ENCODE results near the gene HADHB.
"Not testable (repeated sequence)": the region's sequence is repeated elsewhere in the genome, so short reads cannot be mapped to it uniquely, and the experiment has no call there.

The HADHB gene

DNA sequence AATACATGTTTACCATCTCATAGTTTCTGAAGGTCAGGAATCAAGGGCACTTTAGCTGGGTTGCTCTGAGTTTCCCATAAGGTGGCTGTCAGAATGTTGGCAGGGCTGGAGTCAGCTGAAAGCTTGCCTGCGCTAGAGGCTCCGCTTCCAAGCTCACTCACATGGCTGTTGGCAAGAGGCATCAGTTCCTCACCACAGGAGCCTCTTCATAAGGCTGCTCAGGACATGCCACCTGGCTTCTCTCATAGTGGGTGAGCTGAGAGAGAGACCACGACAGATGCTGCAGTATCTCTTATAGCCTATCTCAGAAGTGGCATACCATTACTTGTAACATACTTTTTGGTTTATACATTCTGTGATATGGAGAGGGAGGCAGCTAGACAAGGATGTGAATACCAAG, 7.2 kb downstream of the HADHB start:
- Histone ChIP-seq H2AFZ (ENCODE audit: low read depth, low read length, severe bottlenecking) (no peak overlapping the region), H3K27me3 (ENCODE audit: low read length) (no peaks in the 10 kb centered on the region), H3K9me3 (ENCODE audit: insufficient read depth, low read length) (no peaks in the 10 kb centered on the region), H4K20me1 (ENCODE audit: low read depth, low read length) (no peaks in the 10 kb centered on the region), H3K79me2 (ENCODE audit: insufficient read depth, low read length) (peaks cover 64% of the 10 kb centered on the region), H3K4me2 (ENCODE audit: low read depth, low read length, poor library complexity, severe bottlenecking) (no peak overlapping the region), H3K4me3 (ENCODE audit: insufficient read depth, low read length, poor library complexity, severe bottlenecking) (no peak overlapping the region), H3K9me2 (replicated peaks; ENCODE audit: insufficient read depth, low read length) (no peaks in the 10 kb centered on the region), H3K9ac (ENCODE audit: low read length) (no peak overlapping the region), H3K27ac (ENCODE audit: low read depth, low read length) (no peak overlapping the region), H3F3A (ENCODE audit: insufficient read depth) (no peaks in the 10 kb centered on the region), H3K36me3 (ENCODE audit: low read length) (no peaks in the 10 kb centered on the region)
- TF ChIP-seq CTCF (IDR thresholded peaks at IDR 0.05; ENCODE audit: insufficient read depth, low read length, poor library complexity, severe bottlenecking) (no peak), EZH2phosphoT487 (conservative IDR thresholded peaks at IDR 0.05; ENCODE audit: low read length) (no peak)

GRCh38 chr2:26255759-26256384, 11.1 kb downstream of the HADHB start:
- no peaks in the 10 kb centered on the region for H3K36me3 ChIP-seq (ENCODE audit: low read length)
- H3K79me2 ChIP-seq (ENCODE audit: insufficient read depth, low read length), result peaks cover 26% of the 10 kb centered on the region
- TF ChIP-seq CTCF (IDR thresholded peaks at IDR 0.05; ENCODE audit: insufficient read depth, low read length, poor library complexity, severe bottlenecking) (no peak), EZH2phosphoT487 (conservative IDR thresholded peaks at IDR 0.05; ENCODE audit: low read length) (no peak)
- no peak overlapping the region for H3K9ac ChIP-seq (ENCODE audit: low read length)
- H3K27ac ChIP-seq (ENCODE audit: low read depth, low read length), result no peak overlapping the region
- no peaks in the 10 kb centered on the region for H3K27me3 ChIP-seq (ENCODE audit: low read length)
- no peaks in the 10 kb centered on the region for H3F3A ChIP-seq (ENCODE audit: insufficient read depth)
- H4K20me1 ChIP-seq (ENCODE audit: low read depth, low read length), result no peaks in the 10 kb centered on the region
- no peaks in the 10 kb centered on the region for H3K9me2 ChIP-seq (replicated peaks; ENCODE audit: insufficient read depth, low read length)
- H3K9me3 ChIP-seq (ENCODE audit: insufficient read depth, low read length), result no peaks in the 10 kb centered on the region
- H3K4me2 ChIP-seq (ENCODE audit: low read depth, low read length, poor library complexity, severe bottlenecking), result no peak overlapping the region
- H2AFZ ChIP-seq (ENCODE audit: low read depth, low read length, severe bottlenecking), result no peak overlapping the region
- H3K4me3 ChIP-seq (ENCODE audit: insufficient read depth, low read length, poor library complexity, severe bottlenecking), result no peak overlapping the region

DNA sequence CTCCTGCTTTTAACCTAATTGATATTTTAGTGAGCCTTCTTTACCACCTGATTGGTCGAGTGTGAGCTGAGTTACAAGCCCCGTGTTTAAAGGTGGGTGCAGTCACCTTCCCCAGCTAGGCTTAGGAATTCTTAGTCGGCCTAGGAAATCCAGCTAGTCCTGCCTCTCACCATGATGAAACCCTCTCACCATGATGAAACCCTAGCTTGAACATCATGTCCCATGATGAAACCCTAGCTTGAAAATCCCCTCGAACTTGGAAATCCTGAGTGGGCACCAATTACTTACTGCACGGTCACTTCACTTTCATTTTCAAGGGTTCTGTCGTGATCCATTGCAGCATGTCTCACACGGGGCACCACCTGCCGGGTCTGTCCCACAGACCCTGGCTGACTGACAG, 14.1 kb downstream of the HADHB start:
- not testable (repeated sequence) for H3K79me2 ChIP-seq (ENCODE audit: insufficient read depth, low read length); H3K9ac ChIP-seq (ENCODE audit: low read length); H3K4me3 ChIP-seq (ENCODE audit: insufficient read depth, low read length, poor library complexity, severe bottlenecking); H3K9me2 ChIP-seq (replicated peaks; ENCODE audit: insufficient read depth, low read length); H3F3A ChIP-seq (ENCODE audit: insufficient read depth); H3K4me2 ChIP-seq (ENCODE audit: low read depth, low read length, poor library complexity, severe bottlenecking); H3K27ac ChIP-seq (ENCODE audit: low read depth, low read length); H4K20me1 ChIP-seq (ENCODE audit: low read depth, low read length); H3K36me3 ChIP-seq (ENCODE audit: low read length); H3K9me3 ChIP-seq (ENCODE audit: insufficient read depth, low read length); H3K27me3 ChIP-seq (ENCODE audit: low read length); H2AFZ ChIP-seq (ENCODE audit: low read depth, low read length, severe bottlenecking)

DNA sequence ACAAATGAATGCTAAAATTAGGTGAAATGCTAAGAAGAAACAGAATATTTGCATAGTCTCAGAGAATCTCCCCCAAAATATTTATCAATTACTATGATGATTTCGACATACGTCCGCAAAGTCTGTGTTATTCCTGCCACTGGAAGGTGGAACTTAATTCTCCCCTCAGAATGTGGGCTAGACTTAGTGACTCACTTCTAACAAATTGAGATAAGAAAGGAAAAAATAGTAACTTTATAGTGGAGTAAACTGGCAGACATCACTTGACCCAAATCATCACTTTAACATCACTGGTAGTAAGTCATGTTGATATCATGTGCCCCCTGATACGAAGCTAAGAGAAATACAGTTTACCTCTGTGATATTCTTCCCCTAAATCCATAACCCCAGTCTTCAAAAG, 23.5 kb downstream of the HADHB start:
- no peak overlapping the region for H3K27ac ChIP-seq (ENCODE audit: low read depth, low read length)
- no peaks in the 10 kb centered on the region for H3K9me3 ChIP-seq (ENCODE audit: insufficient read depth, low read length)
- H3K4me2 ChIP-seq (ENCODE audit: low read depth, low read length, poor library complexity, severe bottlenecking), result no peak overlapping the region
- H4K20me1 ChIP-seq (ENCODE audit: low read depth, low read length), result no peaks in the 10 kb centered on the region
- no peaks in the 10 kb centered on the region for H3K36me3 ChIP-seq (ENCODE audit: low read length)
- no peaks in the 10 kb centered on the region for H3K9me2 ChIP-seq (replicated peaks; ENCODE audit: insufficient read depth, low read length)
- H3K4me3 ChIP-seq (ENCODE audit: insufficient read depth, low read length, poor library complexity, severe bottlenecking), result no peak overlapping the region
- H3K27me3 ChIP-seq (ENCODE audit: low read length), result no peaks in the 10 kb centered on the region
- no peaks in the 10 kb centered on the region for H3K79me2 ChIP-seq (ENCODE audit: insufficient read depth, low read length)
- 0 out of 2 replicates have a peak, but pooled peaks cover 18% of the 10 kb centered on the region for H3F3A ChIP-seq (ENCODE audit: insufficient read depth)
- TF ChIP-seq CTCF (IDR thresholded peaks at IDR 0.05; ENCODE audit: insufficient read depth, low read length, poor library complexity, severe bottlenecking), result no peak
- TF ChIP-seq EZH2phosphoT487 (conservative IDR thresholded peaks at IDR 0.05; ENCODE audit: low read length), result no peak
- no peak overlapping the region for H3K9ac ChIP-seq (ENCODE audit: low read length)
- no peak overlapping the region for H2AFZ ChIP-seq (ENCODE audit: low read depth, low read length, severe bottlenecking)

GRCh38 chr2:26268670-26269385, 24.1 kb downstream of the HADHB start:
- H4K20me1 ChIP-seq (ENCODE audit: low read depth, low read length); H3K36me3 ChIP-seq (ENCODE audit: low read length); H3K9me3 ChIP-seq (ENCODE audit: insufficient read depth, low read length); H3K27me3 ChIP-seq (ENCODE audit: low read length); H3K4me3 ChIP-seq (ENCODE audit: insufficient read depth, low read length, poor library complexity, severe bottlenecking); H3K79me2 ChIP-seq (ENCODE audit: insufficient read depth, low read length); H3K9ac ChIP-seq (ENCODE audit: low read length); H2AFZ ChIP-seq (ENCODE audit: low read depth, low read length, severe bottlenecking); H3K9me2 ChIP-seq (replicated peaks; ENCODE audit: insufficient read depth, low read length): not testable (repeated sequence)
- Histone ChIP-seq H3F3A (ENCODE audit: insufficient read depth) (0 out of 2 replicates have a peak, but pooled peaks cover 20% of the 10 kb centered on the region), H3K27ac (ENCODE audit: low read depth, low read length) (peak overlapping the region; percentile 60; the same call in 1 of the 2 replicates), H3K4me2 (ENCODE audit: low read depth, low read length, poor library complexity, severe bottlenecking) (peak overlapping the region; percentile 47)

Measured in SU-DHL-6 (cell line).